Measurements from ENCODE around the gene ARHGAP18. TPM values are rescaled to one million over a fixed set of nuclear protein-coding genes. Genes with fewer than 3 reads are reported as not detected.

ARHGAP18 gene
- total RNA-seq, 4 donors from 2014 or later, result 5.1 to 12.7 (median 7.7) TPM

- TF ChIP-seq POLR2A (IDR thresholded peaks at IDR 0.05), result no peak
- TF ChIP-seq CTCF (IDR thresholded peaks at IDR 0.05), result no peak
- H3K4me3 ChIP-seq (ENCODE audit: low read depth, poor library complexity, severe bottlenecking), result no peak overlapping the region
- no peak for DNase-seq (ENCODE audit: low spot score in 2 of 2)
- intact Hi-C loops (cut with DNase I; ENCODE audit: low total_unique reads), result no loop called here
- WGBS, 2 donors, result 79 to 82% methylated on average over 6 of the region's 6 CpGs
These were observed 34.9 kb upstream of the ARHGAP18 start for GRCh38 chr6:129744880-129745237.

GRCh38 chr6:129744201-129744879 is 34.4 kb upstream of the ARHGAP18 start:
- intact Hi-C loops (cut with DNase I; ENCODE audit: low total_unique reads), result no loop called here
- H3K4me3 ChIP-seq (ENCODE audit: low read depth, poor library complexity, severe bottlenecking), result no peak overlapping the region
- DNase-seq (ENCODE audit: low spot score in 2 of 2), result no peak
- WGBS, 2 donors, result 46 to 47% methylated on average over 4 of the region's 4 CpGs
- no peak for TF ChIP-seq POLR2A (IDR thresholded peaks at IDR 0.05)
- no peak for TF ChIP-seq CTCF (IDR thresholded peaks at IDR 0.05)

- WGBS, 2 donors, result 34 to 47% methylated on average over 1 of the region's 1 CpG
- no peak for TF ChIP-seq POLR2A (IDR thresholded peaks at IDR 0.05)
- no peak for TF ChIP-seq CTCF (IDR thresholded peaks at IDR 0.05)
These were observed 30.0 kb upstream of the ARHGAP18 start for GRCh38 chr6:129740013-129740412.

GRCh38 chr6:129736105-129736504 is 26.1 kb upstream of the ARHGAP18 start:
- no peak for DNase-seq (ENCODE audit: low spot score in 2 of 2)
- WGBS, 2 donors, result 98 to 100% methylated on average over 2 of the region's 2 CpGs
- H3K4me3 ChIP-seq (ENCODE audit: low read depth, poor library complexity, severe bottlenecking), result no peak overlapping the region
- no peak for TF ChIP-seq POLR2A (IDR thresholded peaks at IDR 0.05)
- no peak for TF ChIP-seq CTCF (IDR thresholded peaks at IDR 0.05)
- intact Hi-C loops (cut with DNase I; ENCODE audit: low total_unique reads), result no loop called here

More at GRCh38 chr6:129740013-129740412, 30.0 kb upstream of the ARHGAP18 start:
- DNase-seq (ENCODE audit: low spot score in 2 of 2), result no peak
- no peak overlapping the region for H3K4me3 ChIP-seq (ENCODE audit: low read depth, poor library complexity, severe bottlenecking)
- intact Hi-C loops (cut with DNase I; ENCODE audit: low total_unique reads), result no loop called here

GRCh38 chr6:129733290-129733689 is 23.3 kb upstream of the ARHGAP18 start:
- no peak for DNase-seq (ENCODE audit: low spot score in 2 of 2)
- intact Hi-C loops (cut with DNase I; ENCODE audit: low total_unique reads), result no loop called here
- 63% methylated on average over 2 of the region's 2 CpGs for WGBS, 2 donors
- H3K4me3 ChIP-seq (ENCODE audit: low read depth, poor library complexity, severe bottlenecking), result no peak overlapping the region
- TF ChIP-seq CTCF (IDR thresholded peaks at IDR 0.05), result no peak
- no peak for TF ChIP-seq POLR2A (IDR thresholded peaks at IDR 0.05)

GRCh38 chr6:129732542-129732941 is 22.6 kb upstream of the ARHGAP18 start:
- WGBS, 2 donors, result 93 to 94% methylated on average over 4 of the region's 4 CpGs
- intact Hi-C loops (cut with DNase I; ENCODE audit: low total_unique reads), result no loop called here
- no peak overlapping the region for H3K4me3 ChIP-seq (ENCODE audit: low read depth, poor library complexity, severe bottlenecking)
- TF ChIP-seq CTCF (IDR thresholded peaks at IDR 0.05), result no peak
- no peak for TF ChIP-seq POLR2A (IDR thresholded peaks at IDR 0.05)
- DNase-seq (ENCODE audit: low spot score in 2 of 2), result no peak

Data from lower leg skin (tissue), 4 donors.